CD14-positive monocyte (primary cell): Measurements from ENCODE around the gene PRDM8. TPM values are rescaled to one million over a fixed set of nuclear protein-coding genes. Genes with fewer than 3 reads are reported as not detected.

Experiments
- DNase-seq, 3 donors: peaks; one replicate each; pipeline ENCODE4 v3.0.0-alpha.2; 2011 to 2022
- H2AFZ ChIP-seq: 2 replicates; pipeline ENCODE4 v1.6.0; 2012; ENCODE audit warnings: mild to moderate bottlenecking, low read depth, low read length, inconsistent platforms; ENCODE audit not compliant: insufficient read depth, poor library complexity, severe bottlenecking
- H3K27ac ChIP-seq, 2 donors: 1 replicate in 1 of 2; 2 replicates in 1 of 2; pipeline ENCODE4 v1.5.1; 2012 to 2013; ENCODE audit warnings: low read length in 2 of 2, control low read depth in 1 of 2, inconsistent platforms in 1 of 2, low read depth in 1 of 2, mild to moderate bottlenecking in 1 of 2
- H3K27me3 ChIP-seq, 2 donors: one replicate each; pipeline versions ENCODE4 v1.6.0 to v1.6.1; 2011 to 2013; ENCODE audit warnings: low read length in 2 of 2; ENCODE audit not compliant: control insufficient read depth in 2 of 2, insufficient read depth in 2 of 2
- H3K36me3 ChIP-seq, 2 donors: replicated peaks in 1 of 2; 1 replicate in 1 of 2; 2 replicates in 1 of 2; pipeline versions ENCODE4 v1.5.1 to v1.6.1; 2012 to 2013; ENCODE audit warnings: low read length in 2 of 2, control low read depth in 1 of 2, inconsistent platforms in 1 of 2, mild to moderate bottlenecking in 1 of 2; ENCODE audit not compliant: insufficient read depth in 2 of 2, control insufficient read depth in 1 of 2
- H3K4me1 ChIP-seq, 2 donors: 1 replicate in 1 of 2; 2 replicates in 1 of 2; pipeline versions ENCODE4 v1.5.1 to v1.6.1; 2012 to 2013; ENCODE audit warnings: low read length in 2 of 2, control low read depth in 1 of 2, inconsistent platforms in 1 of 2, mild to moderate bottlenecking in 1 of 2, moderate library complexity in 1 of 2; ENCODE audit not compliant: insufficient read depth in 2 of 2, control insufficient read depth in 1 of 2
- H3K4me2 ChIP-seq: replicated peaks from 2 replicates; pipeline ENCODE3; 2012; ENCODE audit warnings: low read length, moderate library complexity, mild to moderate bottlenecking; ENCODE audit not compliant: poor library complexity, severe bottlenecking; ENCODE audit errors: extremely low read depth
- H3K4me3 ChIP-seq, 3 experiments: fragments of 200-600 bp in 1 of 3; sonication (generic) in 1 of 3; replicated peaks in 1 of 3; 1 replicate in 2 of 3; 2 replicates in 1 of 3; pipeline ENCODE4 v1.5.1; 2011 to 2013; ENCODE audit warnings: low read length in 3 of 3, mild to moderate bottlenecking in 3 of 3, control low read depth in 2 of 3, low read depth in 2 of 3, inconsistent platforms in 1 of 3, moderate library complexity in 1 of 3
- H3K79me2 ChIP-seq: 2 replicates; pipeline ENCODE4 v1.6.0; 2012; ENCODE audit warnings: mild to moderate bottlenecking, control low read depth, inconsistent platforms, low read length, moderate library complexity; ENCODE audit not compliant: insufficient read depth
- H3K9ac ChIP-seq: 2 replicates; pipeline ENCODE4 v1.6.0; 2017; ENCODE audit warnings: low read length, mild to moderate bottlenecking; ENCODE audit not compliant: insufficient read depth, poor library complexity, severe bottlenecking
- H3K9me3 ChIP-seq, 2 donors: replicated peaks in 1 of 2; 1 replicate in 1 of 2; 2 replicates in 1 of 2; pipeline versions ENCODE4 v1.5.1 to v1.6.1; 2012 to 2013; ENCODE audit warnings: low read length in 2 of 2, control low read depth in 1 of 2; ENCODE audit not compliant: control insufficient read depth in 1 of 2, insufficient read depth in 1 of 2
- H4K20me1 ChIP-seq: 2 replicates; pipeline ENCODE4 v1.6.0; 2012; ENCODE audit warnings: mild to moderate bottlenecking, low read length, control low read depth, moderate library complexity; ENCODE audit not compliant: insufficient read depth
- H3K27ac Mint-ChIP-seq, 7 donors: one replicate each; pipeline ENCODE4 v1.8.0; 2020; ENCODE audit warnings: mild to moderate bottlenecking in 7 of 7, mixed read lengths in 7 of 7, moderate library complexity in 6 of 7, inconsistent platforms in 2 of 7
- H3K27me3 Mint-ChIP-seq, 3 donors: one replicate each; pipeline ENCODE4 v1.8.0; 2021 to 2022; ENCODE audit warnings: low read depth in 3 of 3, mild to moderate bottlenecking in 3 of 3, mixed read lengths in 3 of 3, moderate library complexity in 3 of 3, inconsistent platforms in 1 of 3
- H3K36me3 Mint-ChIP-seq, 2 donors: one replicate each; pipeline ENCODE4 v1.8.0; 2020; ENCODE audit warnings: mixed read lengths in 2 of 2, inconsistent platforms in 1 of 2, mild to moderate bottlenecking in 1 of 2
- H3K4me1 Mint-ChIP-seq: one replicate; pipeline ENCODE4 v1.8.0; 2020; ENCODE audit warnings: mild to moderate bottlenecking, mixed read lengths
- H3K4me3 Mint-ChIP-seq, 2 donors: one replicate each; pipeline ENCODE4 v1.8.0; 2020; ENCODE audit warnings: mild to moderate bottlenecking in 2 of 2, mixed read lengths in 2 of 2, moderate library complexity in 1 of 2
- H3K9me3 Mint-ChIP-seq, 7 donors: one replicate each; pipeline ENCODE4 v1.8.0; 2020 to 2022; ENCODE audit warnings: mixed read lengths in 7 of 7, mild to moderate bottlenecking in 6 of 7, moderate library complexity in 6 of 7, inconsistent platforms in 2 of 7
- CTCF ChIP-seq: fragments of 200-600 bp; IDR thresholded peaks from one replicate; pipeline ENCODE4 v1.8.0; 2022; ENCODE audit warnings: antibody characterized with exemption, mild to moderate bottlenecking
- WGBS: methylation state at CpG from one replicate; pipeline ENCODE4 v1.1.5; 2013; ENCODE audit warnings: missing lambda C conversion rate; ENCODE audit not compliant: insufficient coverage; 5-methylcytosine and 5-hydroxymethylcytosine counted together
- intact Hi-C, 2 donors: fragments of 100-400 bp; cut with micrococcal nuclease; formaldehyde crosslinking; loops; one replicate each; pipeline versions ENCODE4 v1.15.0 to v1.15.1; 2023
- polyA plus RNA-seq, 3 donors: library from polyadenylated mRNA; depleted of rRNA in 1 of 3; unstranded in 2 of 3; stranded (reverse) in 1 of 3; fragments of 300-500 nt in 2 of 3; fragments of >200 nt in 1 of 3; fragmentation: Illumina TruSeq in 2 of 3; gene quantifications; 1 replicate in 2 of 3; 2 replicates in 1 of 3; pipeline ENCODE4 v1.2.3, GENCODE V29; 2012 to 2021

The PRDM8 gene
- polyA plus RNA-seq, 3 donors = 0.22 to 0.77 (median 0.23) TPM

DNA sequence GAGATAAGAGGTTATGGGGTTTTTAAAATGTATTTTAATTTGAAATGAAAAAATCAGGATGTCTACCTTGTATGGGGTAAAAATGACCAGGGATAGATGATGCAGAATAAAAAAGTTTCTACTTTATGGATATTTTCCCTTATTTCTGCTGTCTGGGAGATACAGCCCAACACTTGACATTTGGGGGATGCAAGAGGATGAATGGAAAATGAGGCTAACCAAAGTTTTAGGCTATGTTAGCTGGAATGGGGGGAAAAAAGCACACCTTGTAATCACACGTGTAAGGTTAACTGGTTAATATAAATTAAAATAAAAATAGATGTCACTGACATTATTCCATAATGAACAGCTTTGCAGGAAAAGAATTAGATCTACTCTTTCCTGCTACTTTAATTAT lies 1.1 kb downstream of the PRDM8 start:
- H3K4me1 Mint-ChIP-seq = peaks cover 46% of the 10 kb centered on the region
- peaks cover 38 to 51% of the 10 kb centered on the region in 2 donors for H3K4me1 ChIP-seq
- TF ChIP-seq CTCF = no peak
- H3K4me2 ChIP-seq = no peak overlapping the region
- intact Hi-C loops = no loop called here
- peaks cover 0 to 11% (median 5%) of the 10 kb centered on the region in 7 donors for H3K9me3 Mint-ChIP-seq
- no peak overlapping the region for H3K9ac ChIP-seq
- no CpG with 5 or more reads among the region's 1 CpG for WGBS
- H4K20me1 ChIP-seq = no peaks in the 10 kb centered on the region
- no peak overlapping the region for H3K4me3 ChIP-seq
- peaks cover 33 to 80% of the 10 kb centered on the region in 2 donors for H3K27me3 ChIP-seq
- H3K4me3 Mint-ChIP-seq = peak overlapping the region in 1 of 2 donors; percentile 97
- peaks cover 7 to 13% of the 10 kb centered on the region in 2 donors for H3K36me3 Mint-ChIP-seq
- H3K27ac Mint-ChIP-seq = no peak overlapping the region
- H3K27me3 Mint-ChIP-seq = peaks cover 56 to 74% (median 61%) of the 10 kb centered on the region in 3 donors
- H3K27ac ChIP-seq = no peak overlapping the region
- H3K36me3 ChIP-seq = no peaks in the 10 kb centered on the region
- no peaks in the 10 kb centered on the region for H3K79me2 ChIP-seq
- H2AFZ ChIP-seq = no peak overlapping the region
- H3K9me3 ChIP-seq = peaks cover 0 to 4% of the 10 kb centered on the region in 2 donors
- no peak for DNase-seq

GRCh38 chr4:80199004-80199560 lies 1.8 kb downstream of the PRDM8 start:
- H3K27ac Mint-ChIP-seq = no peak overlapping the region
- peaks cover 59 to 75% (median 61%) of the 10 kb centered on the region in 3 donors for H3K27me3 Mint-ChIP-seq
- WGBS = 100% methylated on average over 2 of the region's 8 CpGs
- peaks cover 49% of the 10 kb centered on the region for H3K4me1 Mint-ChIP-seq
- no peaks in the 10 kb centered on the region for H4K20me1 ChIP-seq
- no peak overlapping the region for H3K27ac ChIP-seq
- TF ChIP-seq CTCF = no peak
- H3K36me3 Mint-ChIP-seq = peaks cover 7 to 13% of the 10 kb centered on the region in 2 donors
- H2AFZ ChIP-seq = no peak overlapping the region
- no peak overlapping the region for H3K4me3 ChIP-seq
- no peak overlapping the region for H3K9ac ChIP-seq
- H3K79me2 ChIP-seq = no peaks in the 10 kb centered on the region
- intact Hi-C loops = no loop called here
- H3K9me3 Mint-ChIP-seq = peaks cover 0 to 13% (median 5%) of the 10 kb centered on the region in 7 donors
- H3K4me3 Mint-ChIP-seq = peak overlapping the region in 1 of 2 donors; percentile 56
- H3K9me3 ChIP-seq = peaks cover 0 to 4% of the 10 kb centered on the region in 2 donors
- peaks cover 33 to 83% of the 10 kb centered on the region in 2 donors for H3K27me3 ChIP-seq
- no peaks in the 10 kb centered on the region for H3K36me3 ChIP-seq
- peaks cover 41 to 55% of the 10 kb centered on the region in 2 donors for H3K4me1 ChIP-seq
- no peak for DNase-seq
- H3K4me2 ChIP-seq = no peak overlapping the region
